Activated naive CD4-positive, alpha-beta T cell treated with anti-CD3 and anti-CD28 coated beads, Interleukin-2, amount 50 U/mL, for 72 hours (primary cell): ENCODE results near the gene SEMA3F. TPM values are rescaled to one million over a fixed set of nuclear protein-coding genes. Genes with fewer than 3 reads are reported as not detected.
A peak's percentile ranks its signal among the peaks of the same experiment; 100 is the strongest.
"Not testable (repeated sequence)": the region's sequence is repeated elsewhere in the genome, so short reads cannot be mapped to it uniquely, and the experiment has no call there.

ENCODE experiments used
- ATAC-seq, 2 donors: fragments of 150-1000 bp; cut with Tn5 transposase; 2 replicates each; pipeline ENCODE4 v1.10.0; 2021; ENCODE audit warnings: mild to moderate bottlenecking in 2 of 2, moderate library complexity in 2 of 2
- DNase-seq, 2 donors: peaks; one replicate each; pipeline ENCODE4 v3.0.0; 2021 to 2022; ENCODE audit warnings: low spot score in 2 of 2
- H3K27ac Mint-ChIP-seq, 2 donors: one replicate each; pipeline ENCODE4 v1.8.0; 2022; ENCODE audit warnings: mild to moderate bottlenecking in 2 of 2, mixed read lengths in 2 of 2
- H3K36me3 Mint-ChIP-seq, 2 donors: one replicate each; pipeline ENCODE4 v1.8.0; 2022; ENCODE audit warnings: mixed read lengths in 2 of 2
- H3K9me3 Mint-ChIP-seq, 2 donors: one replicate each; pipeline ENCODE4 v1.8.0; 2022; ENCODE audit warnings: mixed read lengths in 2 of 2
- total RNA-seq, 2 donors: library from RNA; stranded (reverse); gene quantifications; one replicate each; pipeline ENCODE4 v1.2.3, GENCODE V29; 2022

The SEMA3F gene
- total RNA-seq, 2 donors from 2014 or later = 0.32 to 0.54 TPM

DNA sequence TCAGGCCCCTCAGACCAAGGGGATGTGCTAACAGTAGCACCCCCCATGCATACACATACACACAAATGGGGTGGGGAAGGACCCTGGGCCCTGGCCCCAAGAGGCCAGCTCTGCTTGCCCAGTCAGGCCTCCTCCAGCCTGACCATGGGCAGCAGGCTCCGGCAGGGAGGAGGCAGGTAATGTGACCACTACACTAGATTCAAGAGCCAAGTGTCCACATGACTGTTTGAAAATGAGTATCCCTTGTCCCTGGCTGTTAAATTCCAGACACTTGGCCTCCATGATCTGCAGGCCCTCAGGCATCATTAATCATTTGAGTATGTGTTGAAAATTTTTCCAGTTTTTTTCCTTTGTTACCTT, 67.0 kb downstream of the SEMA3F start:
- Mint-ChIP-seq H3K9me3 (no peaks in the 10 kb centered on the region), H3K36me3 (no peaks in the 10 kb centered on the region), H3K27ac (no peak overlapping the region)
- no peak for ATAC-seq
- DNase-seq = no peak

DNA sequence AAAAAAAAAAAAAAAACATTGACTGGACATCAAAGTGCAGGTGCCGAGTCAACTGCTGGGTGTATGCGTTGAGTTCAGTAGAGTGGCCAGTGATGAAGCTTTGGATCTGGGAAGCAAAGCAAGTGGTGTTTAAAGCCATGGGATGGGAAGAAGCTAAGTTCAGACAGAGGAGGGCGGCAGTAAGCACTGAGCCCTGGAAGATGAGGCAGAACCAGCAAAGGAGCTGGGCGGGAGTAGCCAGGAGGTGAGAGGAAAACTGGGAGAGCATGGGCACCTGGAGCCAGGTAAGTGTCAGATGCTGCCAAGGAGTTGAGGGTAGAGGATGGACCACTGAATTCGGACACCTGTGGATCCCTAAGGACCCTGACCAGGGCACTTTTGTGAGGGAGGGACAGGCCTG, 69.5 kb downstream of the SEMA3F start:
- no peaks in the 10 kb centered on the region for H3K36me3 Mint-ChIP-seq
- DNase-seq = no peak
- H3K9me3 Mint-ChIP-seq = no peaks in the 10 kb centered on the region
- no peak for ATAC-seq
- peak overlapping the region in 1 of 2 donors; percentile 48 for H3K27ac Mint-ChIP-seq

DNA sequence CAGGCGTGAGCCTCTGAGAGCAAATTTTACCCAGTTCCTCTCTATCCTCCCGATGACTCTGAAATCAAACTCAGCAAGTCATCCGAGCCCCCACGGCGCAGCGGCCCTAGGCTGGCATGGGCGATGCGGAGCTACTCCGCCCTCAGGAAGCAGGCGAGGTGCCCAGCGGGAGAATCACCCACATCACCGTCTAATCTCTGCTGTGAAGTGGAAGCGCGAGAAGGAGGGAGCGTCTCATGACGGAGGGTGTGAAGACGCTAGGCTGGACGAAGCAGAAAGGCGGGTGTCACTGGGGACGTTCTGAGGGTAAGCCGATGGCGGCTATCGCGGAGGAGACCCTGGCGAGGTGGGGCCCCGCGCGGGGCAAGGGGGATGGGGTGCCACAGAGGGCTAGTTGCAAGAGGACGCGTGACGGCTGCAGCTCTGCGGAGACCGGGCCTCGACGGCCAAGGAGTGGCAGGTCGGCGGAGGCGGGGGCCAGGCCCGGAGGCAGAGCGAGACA, 71.8 kb downstream of the SEMA3F start:
- ATAC-seq (peak; percentile 31 to 46), DNase-seq (no peak)

DNA sequence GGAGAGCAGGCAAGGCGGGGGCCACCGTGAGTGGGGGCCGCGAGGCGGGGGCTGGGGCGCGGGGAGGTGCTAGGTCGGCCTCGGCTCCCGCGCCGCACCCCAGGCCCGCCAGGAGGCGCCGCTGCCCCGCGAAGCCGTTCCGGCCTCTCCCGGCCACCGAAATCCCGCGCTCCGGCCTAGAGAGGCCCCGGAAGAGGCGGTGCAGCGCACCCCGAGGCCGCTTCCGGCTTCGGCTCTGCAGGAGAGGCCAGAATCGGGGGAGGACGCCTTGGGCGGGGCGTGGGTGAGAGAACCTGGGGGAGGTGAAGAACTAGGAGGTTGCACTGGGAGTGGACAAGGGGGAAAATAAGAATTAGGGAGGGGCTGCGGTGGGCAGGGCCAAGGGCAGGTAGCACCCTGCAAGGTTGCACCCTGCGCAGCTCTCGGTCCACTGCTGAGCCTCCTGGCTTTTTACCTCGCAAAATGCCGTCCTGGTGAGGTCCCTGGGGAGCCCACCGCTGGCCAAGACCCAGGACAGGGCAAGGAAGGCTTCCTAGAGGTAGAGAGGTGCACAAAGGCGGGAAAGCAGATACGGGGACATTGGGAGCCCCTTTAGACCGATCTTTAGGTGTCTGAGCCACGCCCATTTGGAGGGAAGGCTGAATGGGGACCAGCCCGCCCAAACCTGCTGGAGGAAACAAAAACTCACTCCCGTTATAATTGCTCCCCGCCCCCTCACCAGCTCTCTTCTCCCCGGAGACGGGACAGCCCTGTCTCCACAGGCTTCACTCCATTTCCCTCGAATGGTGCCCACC, 72.5 kb downstream of the SEMA3F start:
- Mint-ChIP-seq H3K9me3 (no peaks in the 10 kb centered on the region), H3K27ac (peak overlapping the region; percentile 90), H3K36me3 (no peaks in the 10 kb centered on the region)
- DNase-seq (peak; percentile 93 to 95), ATAC-seq (peak; percentile 86 to 88)

More for the DNA sequence above, 71.8 kb downstream of the SEMA3F start:
- Mint-ChIP-seq H3K9me3 (no peaks in the 10 kb centered on the region), H3K27ac (peak overlapping the region; percentile 90 to 95), H3K36me3 (no peaks in the 10 kb centered on the region)

DNA sequence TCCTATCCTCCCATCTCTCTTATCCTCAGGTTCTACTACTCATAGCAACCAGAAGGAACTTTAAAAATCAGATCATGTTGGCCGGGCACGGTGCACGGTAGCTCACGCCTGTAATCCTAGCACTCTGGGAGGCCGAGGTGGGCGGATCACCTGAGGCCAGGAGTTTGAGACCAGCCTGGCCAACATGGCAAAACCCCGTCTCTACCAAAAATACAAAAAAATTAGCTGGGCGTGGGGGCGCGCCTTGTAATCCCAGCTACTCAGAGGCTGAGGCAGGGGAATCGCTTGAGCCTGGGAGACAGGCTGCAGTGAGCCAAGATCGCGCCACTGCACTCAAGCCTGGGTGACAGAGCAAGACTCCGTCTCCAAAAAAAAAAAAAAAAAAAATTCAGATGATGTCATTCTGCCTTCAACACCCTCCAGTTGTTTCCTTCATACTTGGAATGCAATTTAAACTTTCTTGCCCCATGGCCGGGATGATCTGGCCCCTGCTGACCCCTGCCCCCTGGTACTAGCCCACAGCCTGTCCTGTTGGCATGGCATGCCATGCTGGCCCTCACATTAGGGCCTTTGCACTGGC, 73.2 kb downstream of the SEMA3F start:
- not testable (repeated sequence) for H3K36me3 Mint-ChIP-seq, H3K9me3 Mint-ChIP-seq, DNase-seq, ATAC-seq
- peak overlapping the region; percentile 90 for H3K27ac Mint-ChIP-seq

DNA sequence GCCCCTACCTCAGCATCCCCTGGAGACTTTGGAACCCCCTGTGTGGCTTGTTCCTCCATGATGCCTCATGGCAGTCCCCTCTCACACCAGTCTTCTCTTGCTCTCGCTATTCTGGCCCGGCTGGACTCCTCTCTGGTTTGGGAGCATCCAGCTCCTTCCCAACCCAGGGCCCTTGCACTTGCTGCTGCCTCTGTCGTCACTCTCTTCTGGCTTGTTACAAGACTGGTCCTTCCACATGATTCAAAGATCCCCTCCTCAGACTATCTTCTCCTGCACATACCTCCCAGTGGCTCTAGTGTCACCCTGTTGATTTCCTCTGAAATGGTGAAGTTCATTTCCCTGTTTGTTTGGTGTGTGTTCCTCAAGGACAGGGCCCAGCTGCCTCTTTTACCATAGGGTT, 74.4 kb downstream of the SEMA3F start:
- Mint-ChIP-seq H3K36me3 (no peaks in the 10 kb centered on the region), H3K9me3 (no peaks in the 10 kb centered on the region), H3K27ac (peak overlapping the region; percentile 13 to 18)
- ATAC-seq (no peak), DNase-seq (no peak)

DNA sequence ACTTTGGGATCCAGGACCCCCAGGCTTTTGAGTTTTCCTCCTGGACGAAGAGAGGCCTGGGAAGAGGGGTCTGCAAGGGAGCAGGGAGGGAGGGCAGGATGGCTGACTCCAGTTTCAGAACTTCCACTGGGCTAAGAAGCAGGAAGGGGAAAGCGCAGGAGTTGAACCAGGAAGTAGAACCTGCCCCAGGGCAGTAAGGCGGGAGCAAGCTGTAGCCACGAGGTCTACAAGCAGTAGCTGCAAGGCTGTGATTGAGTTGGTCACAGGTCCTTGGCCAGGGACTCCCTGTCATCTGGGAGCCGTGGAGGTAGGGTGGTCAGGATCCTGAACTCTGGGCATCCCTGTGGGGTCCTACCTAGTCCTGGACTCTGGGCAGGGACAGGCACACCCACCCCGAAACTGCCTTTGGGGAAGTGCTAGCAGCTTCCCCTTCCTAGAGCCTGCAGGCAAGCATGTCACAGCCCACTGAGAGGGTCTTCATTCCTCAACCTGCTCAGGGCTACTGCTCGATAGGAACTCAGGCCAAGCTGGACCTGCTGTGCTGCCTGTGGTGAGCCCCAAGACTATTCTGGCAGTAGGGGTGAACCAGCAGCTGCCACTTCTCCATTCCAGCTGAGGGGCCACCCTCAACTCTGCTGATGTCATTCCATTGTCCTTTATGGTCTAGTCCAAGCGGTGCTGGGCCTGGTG, 75.1 kb downstream of the SEMA3F start:
- Mint-ChIP-seq H3K9me3 (no peaks in the 10 kb centered on the region), H3K27ac (peak overlapping the region in 1 of 2 donors; percentile 13), H3K36me3 (no peaks in the 10 kb centered on the region)
- no peak for ATAC-seq
- DNase-seq = no peak

DNA sequence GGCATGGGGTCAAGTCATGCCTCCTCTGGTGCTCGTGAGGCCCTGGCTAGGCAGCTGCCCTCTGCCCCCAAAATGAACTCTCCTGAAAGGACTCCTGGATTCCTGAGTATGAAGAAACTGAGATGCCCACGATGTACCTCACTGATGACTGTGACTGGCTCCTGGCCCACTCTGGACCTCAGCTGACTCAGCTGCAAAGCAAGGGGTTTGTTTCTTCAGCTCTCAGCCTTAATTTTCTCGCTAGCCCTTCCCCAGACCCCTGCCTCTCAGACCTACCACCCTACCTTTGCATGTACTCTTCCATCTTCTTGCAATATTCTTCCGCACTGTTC, 75.6 kb downstream of the SEMA3F start:
- DNase-seq (no peak), ATAC-seq (no peak)
- Mint-ChIP-seq H3K9me3 (no peaks in the 10 kb centered on the region), H3K27ac (no peak overlapping the region), H3K36me3 (no peaks in the 10 kb centered on the region)

DNA sequence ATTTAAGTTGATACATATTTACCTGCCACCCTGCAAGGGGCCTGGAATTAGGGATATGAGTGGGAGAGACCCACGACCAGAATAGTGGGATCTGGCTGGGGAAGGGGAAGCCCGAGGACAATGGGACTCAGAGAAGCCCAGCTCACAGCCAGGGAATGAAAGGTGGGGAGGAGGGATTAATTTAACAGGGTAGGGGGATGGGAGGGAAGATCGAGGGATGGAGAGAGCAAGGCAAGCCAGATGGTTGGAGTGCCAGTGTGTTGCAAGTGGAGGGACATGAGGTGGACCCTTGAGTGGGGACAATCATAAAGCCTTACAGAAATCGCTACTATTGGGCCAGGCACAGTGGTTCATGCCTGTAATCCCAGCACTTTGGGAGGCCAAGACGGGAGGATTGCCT, 76.5 kb downstream of the SEMA3F start:
- ATAC-seq (no peak), DNase-seq (no peak)
- Mint-ChIP-seq H3K27ac (no peak overlapping the region), H3K9me3 (no peaks in the 10 kb centered on the region), H3K36me3 (peaks cover 2 to 4% of the 10 kb centered on the region in 2 donors)

DNA sequence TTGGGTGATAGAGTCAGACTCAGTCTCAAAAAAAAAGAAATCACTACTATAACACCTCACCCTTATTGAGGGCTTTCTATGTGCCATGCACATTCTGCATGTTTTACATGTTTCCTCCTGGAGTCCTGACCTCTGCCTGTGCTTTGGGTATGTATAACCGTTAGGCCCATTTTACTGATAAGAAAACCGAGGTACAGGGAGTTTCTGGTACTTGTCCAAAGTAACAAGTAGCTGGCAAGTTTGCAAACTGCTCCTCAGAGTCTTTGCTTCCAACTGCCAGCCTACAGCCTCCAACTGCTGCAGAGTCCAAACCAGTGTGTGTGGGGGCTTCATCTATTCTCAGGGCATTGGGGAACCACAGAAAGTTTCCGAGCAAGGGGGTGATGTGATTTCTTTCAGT, 77.2 kb downstream of the SEMA3F start:
- ATAC-seq (no peak), DNase-seq (no peak)
- no peak overlapping the region for H3K27ac Mint-ChIP-seq
- H3K36me3 Mint-ChIP-seq = peaks cover 9 to 11% of the 10 kb centered on the region in 2 donors
- no peaks in the 10 kb centered on the region for H3K9me3 Mint-ChIP-seq

DNA sequence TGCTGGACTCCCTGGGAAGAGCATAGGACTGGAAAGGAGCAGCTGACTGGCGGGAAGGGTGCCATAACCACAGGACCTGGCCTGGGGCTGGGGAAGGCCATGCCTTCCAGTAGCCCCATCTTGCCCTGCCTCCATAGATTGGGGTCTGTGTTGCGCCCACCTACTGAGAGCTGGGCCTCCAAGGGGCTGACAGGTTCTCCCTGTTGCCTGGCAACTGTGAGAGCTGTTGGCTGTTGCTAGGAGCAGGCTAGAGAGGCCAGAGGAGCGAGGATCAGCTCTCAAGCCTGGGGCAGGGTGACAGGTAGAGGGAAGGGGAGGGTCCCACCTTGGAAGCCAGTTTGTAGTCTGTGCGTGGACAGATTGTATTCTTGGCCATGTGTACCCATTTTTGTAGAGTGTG, 78.1 kb downstream of the SEMA3F start:
- no peak for DNase-seq
- Mint-ChIP-seq H3K36me3 (peaks cover 15 to 20% of the 10 kb centered on the region in 2 donors), H3K27ac (peak overlapping the region in 1 of 2 donors; percentile 39), H3K9me3 (no peaks in the 10 kb centered on the region)
- ATAC-seq = no peak

DNA sequence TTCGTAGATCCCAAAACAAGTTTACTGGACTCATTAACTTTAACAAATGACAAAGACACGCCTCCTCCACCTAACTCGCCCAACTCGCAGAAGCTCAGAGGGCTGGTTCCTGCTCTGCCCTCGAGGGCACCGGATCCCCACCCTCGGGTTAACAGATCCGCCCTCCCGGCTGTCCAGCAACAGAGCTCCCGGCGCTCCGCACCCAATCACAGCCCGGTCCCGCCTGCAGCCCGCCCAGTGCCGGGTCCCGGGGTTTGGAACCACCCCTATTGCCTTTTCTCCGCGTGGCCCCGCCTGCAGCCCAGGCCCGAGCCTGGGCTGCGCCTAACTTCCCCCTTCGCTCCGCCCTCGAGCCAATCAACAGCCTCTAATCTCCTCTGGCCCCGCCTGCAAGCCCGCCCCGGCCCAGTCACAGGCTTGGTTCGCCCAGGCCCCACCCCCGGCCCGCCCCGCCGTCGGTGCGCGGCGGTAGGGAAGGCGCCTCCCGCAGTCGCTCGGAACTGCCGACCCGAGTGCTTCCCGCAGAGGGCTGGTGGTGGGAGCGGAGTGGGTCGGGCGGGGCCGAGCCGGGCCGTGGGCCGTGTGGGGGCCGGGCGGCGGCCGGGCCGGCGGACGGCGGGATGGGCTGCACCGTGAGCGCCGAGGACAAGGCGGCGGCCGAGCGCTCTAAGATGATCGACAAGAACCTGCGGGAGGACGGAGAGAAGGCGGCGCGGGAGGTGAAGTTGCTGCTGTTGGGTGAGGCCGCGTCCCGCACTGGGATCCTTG, 80.8 kb downstream of the SEMA3F start, which contains the start of gene GNAI2:
Gene GNAI2 (plus strand): TSS at position 489 of the 768 bp plus-strand sequence. CDS start 132 bp downstream, at position 621.
- DNase-seq = peak; percentile 99
- ATAC-seq = peak; percentile 91 to 94
- Mint-ChIP-seq H3K9me3 (no peaks in the 10 kb centered on the region), H3K27ac (peak within 1 kb of the TSS; percentile 91 to 98), H3K36me3 (peaks cover 21 to 28% of the 10 kb centered on the region in 2 donors)

DNA sequence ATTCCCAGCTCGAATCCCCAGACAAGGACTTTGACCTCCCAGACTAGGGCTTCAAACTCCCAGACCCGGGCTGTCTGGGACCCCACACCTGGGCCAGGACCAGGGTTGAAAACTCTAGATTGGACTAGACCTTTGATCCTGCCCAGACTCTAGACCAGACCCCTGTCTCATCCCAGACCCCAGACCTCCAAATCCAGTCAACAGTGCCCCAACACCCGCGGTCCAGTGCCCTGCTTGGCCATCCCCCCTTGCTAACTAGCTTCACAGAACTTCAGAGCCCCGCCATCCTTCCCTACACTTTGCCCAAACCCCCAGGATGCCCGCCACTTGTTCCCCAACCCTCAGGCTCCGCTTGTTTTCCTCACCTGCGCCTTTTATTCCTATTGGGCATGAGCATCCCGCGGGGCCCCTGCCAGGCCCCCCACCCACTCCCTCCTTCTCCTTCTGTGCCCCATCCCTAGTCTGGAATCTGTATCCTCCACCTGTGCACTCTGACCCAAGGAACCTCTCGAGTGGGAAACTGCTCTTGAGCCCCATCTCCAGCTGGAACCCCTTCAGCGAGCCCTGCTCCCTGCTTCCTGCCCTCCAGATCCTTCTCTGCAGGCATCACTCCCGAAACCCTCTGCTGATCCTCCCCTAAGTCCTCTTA, 81.5 kb downstream of the SEMA3F start:
- ATAC-seq (no peak), DNase-seq (no peak)
- no peaks in the 10 kb centered on the region for H3K9me3 Mint-ChIP-seq
- H3K36me3 Mint-ChIP-seq = peaks cover 21 to 28% of the 10 kb centered on the region in 2 donors
- H3K27ac Mint-ChIP-seq = peak overlapping the region; percentile 91 to 98

DNA sequence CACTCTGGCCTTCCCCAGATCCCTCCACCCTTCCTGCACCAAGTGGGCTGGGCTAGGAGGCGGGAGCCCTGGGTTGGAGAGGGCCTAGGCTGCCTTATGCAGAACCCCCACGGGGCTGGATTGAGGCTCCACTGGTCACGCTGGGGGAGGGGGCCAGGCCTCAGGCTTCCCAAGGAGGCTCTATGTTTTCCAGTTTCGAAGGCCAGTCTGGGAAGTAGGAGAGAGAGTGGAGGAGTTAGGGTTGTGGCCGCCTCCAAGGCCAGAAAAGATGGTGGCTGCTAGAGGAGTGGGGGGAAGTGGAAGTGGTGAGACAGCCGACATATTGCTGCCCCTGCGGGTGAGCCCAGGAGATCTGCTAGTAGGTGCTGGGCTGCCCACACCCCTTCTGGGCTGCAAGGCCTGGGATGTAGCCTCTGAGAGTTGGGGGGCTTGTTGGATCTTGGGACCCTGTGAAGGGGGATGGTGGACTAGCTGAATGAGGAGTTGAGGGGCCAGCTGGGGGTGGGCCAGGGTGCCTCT, 82.1 kb downstream of the SEMA3F start:
- no peak for DNase-seq
- ATAC-seq = no peak
- H3K36me3 Mint-ChIP-seq = peaks cover 21 to 28% of the 10 kb centered on the region in 2 donors
- no peaks in the 10 kb centered on the region for H3K9me3 Mint-ChIP-seq
- H3K27ac Mint-ChIP-seq = peak overlapping the region; percentile 91 to 98

DNA sequence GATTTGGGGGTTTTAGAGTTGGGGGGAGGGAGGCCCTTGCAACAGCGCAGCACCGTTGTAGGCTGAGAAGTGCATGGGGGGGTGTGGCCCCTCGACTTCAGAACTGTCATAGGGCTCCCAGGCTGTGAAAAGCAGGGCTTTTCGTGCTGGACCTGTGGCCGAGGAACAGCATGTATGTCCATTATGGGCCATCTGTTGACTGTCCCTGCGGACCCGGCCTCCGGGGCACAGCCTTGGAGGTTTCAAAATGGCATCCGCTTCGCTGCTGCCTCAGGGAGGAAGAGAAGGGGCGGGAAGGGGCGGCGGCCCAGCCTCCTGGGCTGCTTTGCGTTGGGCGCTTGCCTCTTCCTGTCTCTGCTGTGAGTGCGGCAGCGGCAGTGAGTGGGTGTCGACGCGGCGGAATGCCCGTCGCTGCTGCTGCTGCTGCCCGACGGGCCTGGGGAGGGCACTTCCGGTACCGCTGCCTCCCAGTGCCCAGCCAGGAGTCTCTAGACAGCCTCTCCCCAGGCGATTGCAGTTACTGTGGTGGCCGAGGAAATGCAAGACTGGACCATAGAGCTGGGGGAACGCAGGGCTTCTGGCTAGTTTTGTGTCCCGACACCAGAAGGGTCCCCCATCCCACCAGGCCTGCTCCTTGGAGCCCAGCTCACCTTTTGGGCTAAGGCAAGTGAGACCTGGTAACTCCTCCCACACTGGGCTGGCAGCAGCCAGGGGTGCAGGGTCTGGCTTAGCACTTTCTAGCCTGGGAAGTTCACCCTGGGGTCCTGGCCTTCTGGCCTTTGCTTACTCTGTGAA, 82.8 kb downstream of the SEMA3F start:
- Mint-ChIP-seq H3K9me3 (no peaks in the 10 kb centered on the region), H3K27ac (peak overlapping the region; percentile 91 to 98), H3K36me3 (peaks cover 21 to 28% of the 10 kb centered on the region in 2 donors)
- DNase-seq = peak; percentile 86 to 87
- ATAC-seq = peak; percentile 50 to 61
